Measurements from ENCODE around the gene CRTAC1.

DNA sequence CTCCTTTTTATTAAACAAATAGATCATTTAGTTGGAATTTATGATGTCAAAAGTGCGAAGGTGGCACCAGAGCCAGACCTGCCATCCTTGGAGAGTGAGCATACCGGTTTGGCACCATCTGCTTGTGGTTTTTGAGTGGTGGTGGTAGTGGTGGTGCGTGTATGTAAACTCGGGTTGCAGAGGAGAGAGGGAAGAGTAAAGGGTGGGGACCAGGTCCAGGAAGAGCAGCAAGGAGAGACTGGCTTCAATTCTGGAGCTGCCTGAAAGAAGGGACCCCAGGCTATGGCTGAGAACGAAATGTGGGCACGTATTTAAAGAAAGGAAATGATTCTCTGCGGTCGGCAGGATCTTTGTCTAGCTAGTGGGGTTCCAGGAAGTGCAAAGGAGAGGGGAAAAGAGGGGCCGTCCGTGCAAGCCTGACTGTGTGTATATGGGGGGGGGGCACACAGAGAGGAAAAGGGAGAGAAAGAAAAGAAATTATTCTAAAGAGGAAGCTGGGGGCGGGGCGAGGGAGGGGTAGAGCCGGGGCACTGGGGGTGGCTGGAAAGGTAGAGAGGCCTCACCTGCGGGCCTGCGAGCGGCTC, 181.2 kb downstream of the CRTAC1 start:
- TF ChIP-seq, protein P1, sequence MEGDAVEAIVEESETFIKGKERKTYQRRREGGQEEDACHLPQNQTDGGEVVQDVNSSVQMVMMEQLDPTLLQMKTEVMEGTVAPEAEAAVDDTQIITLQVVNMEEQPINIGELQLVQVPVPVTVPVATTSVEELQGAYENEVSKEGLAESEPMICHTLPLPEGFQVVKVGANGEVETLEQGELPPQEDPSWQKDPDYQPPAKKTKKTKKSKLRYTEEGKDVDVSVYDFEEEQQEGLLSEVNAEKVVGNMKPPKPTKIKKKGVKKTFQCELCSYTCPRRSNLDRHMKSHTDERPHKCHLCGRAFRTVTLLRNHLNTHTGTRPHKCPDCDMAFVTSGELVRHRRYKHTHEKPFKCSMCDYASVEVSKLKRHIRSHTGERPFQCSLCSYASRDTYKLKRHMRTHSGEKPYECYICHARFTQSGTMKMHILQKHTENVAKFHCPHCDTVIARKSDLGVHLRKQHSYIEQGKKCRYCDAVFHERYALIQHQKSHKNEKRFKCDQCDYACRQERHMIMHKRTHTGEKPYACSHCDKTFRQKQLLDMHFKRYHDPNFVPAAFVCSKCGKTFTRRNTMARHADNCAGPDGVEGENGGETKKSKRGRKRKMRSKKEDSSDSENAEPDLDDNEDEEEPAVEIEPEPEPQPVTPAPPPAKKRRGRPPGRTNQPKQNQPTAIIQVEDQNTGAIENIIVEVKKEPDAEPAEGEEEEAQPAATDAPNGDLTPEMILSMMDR (IDR thresholded peaks at IDR 0.05 in 8 of 11, conservative IDR thresholded peaks at IDR 0.05 in 3 of 11) = no peak
- no peak for TF ChIP-seq POLR2A (IDR thresholded peaks at IDR 0.05)

Data from spleen (tissue), 7 donors.